WTC11 (cell line): ENCODE measurements around the gene PPP1R9A. TPM values are rescaled to one million over a fixed set of nuclear protein-coding genes. Genes with fewer than 3 reads are reported as not detected.

Source experiments
- ATAC-seq: fragments of 200-7000 bp; cut with Tn5 transposase; 2 replicates; pipeline ENCODE4 v1.10.0; 2021; ENCODE audit warnings: mild to moderate bottlenecking, moderate library complexity
- CTCF ChIA-PET: fragments of 300-600 bp; sonication (Branson Sonifier 250); formaldehyde crosslinking; loops from one replicate; lab custom pipeline; 2021; ENCODE audit warnings: antibody characterized with exemption; lab: Charles Lee
- POLR2A ChIA-PET: fragments of 350-600 bp; sonication (Branson Sonifier 250); formaldehyde crosslinking; loops from one replicate; lab custom pipeline; 2021; ENCODE audit warnings: antibody characterized with exemption; lab: Charles Lee
- DNase-seq: peaks from one replicate; pipeline ENCODE4 v3.0.0; 2021; ENCODE audit warnings: low spot score
- H3K27ac Mint-ChIP-seq: 2 replicates; pipeline ENCODE4 v1.8.0; 2021; ENCODE audit warnings: mixed read lengths
- H3K27me3 Mint-ChIP-seq: 2 replicates; pipeline ENCODE4 v1.8.0; 2021; ENCODE audit warnings: low read depth, mild to moderate bottlenecking, moderate library complexity, mixed read lengths
- H3K36me3 Mint-ChIP-seq: 2 replicates; pipeline ENCODE4 v1.8.0; 2021; ENCODE audit warnings: mixed read lengths
- H3K4me1 Mint-ChIP-seq: 2 replicates; pipeline ENCODE4 v1.8.0; 2022; ENCODE audit warnings: mixed read lengths
- H3K4me3 Mint-ChIP-seq: 2 replicates; pipeline ENCODE4 v1.8.0; 2021; ENCODE audit warnings: mild to moderate bottlenecking, moderate library complexity, mixed read lengths
- H3K9me3 Mint-ChIP-seq: 2 replicates; pipeline ENCODE4 v1.8.0; 2021; ENCODE audit warnings: mixed read lengths
- ATF1 ChIP-seq: sonication (generic); formaldehyde crosslinking; IDR thresholded peaks from 2 replicates; pipeline ENCODE4 v1.8.1; 2023; ENCODE audit warnings: mild to moderate bottlenecking, moderate library complexity, missing genetic modification reagents
- E2F4 ChIP-seq: sonication (generic); formaldehyde crosslinking; IDR thresholded peaks from 2 replicates; pipeline ENCODE4 v1.8.1; 2022; ENCODE audit warnings: low read depth, mild to moderate bottlenecking, moderate library complexity, missing genetic modification reagents, borderline replicate concordance
- ETV6 ChIP-seq: sonication (generic); formaldehyde crosslinking; IDR thresholded peaks from 2 replicates; pipeline ENCODE4 v1.8.1; 2022; ENCODE audit warnings: mild to moderate bottlenecking, missing genetic modification reagents
- FOXK1 ChIP-seq: sonication (generic); formaldehyde crosslinking; IDR thresholded peaks from 2 replicates; pipeline ENCODE4 v1.8.0; 2022; ENCODE audit warnings: mild to moderate bottlenecking, moderate library complexity, missing genetic modification reagents
- GTF2I ChIP-seq: fragments of 250-450 bp; sonication (Bioruptor Pico); conservative IDR thresholded peaks from 2 replicates; pipeline ENCODE4 v1.4.0; 2021; ENCODE audit warnings: mild to moderate bottlenecking
- JUN ChIP-seq: sonication (generic); formaldehyde crosslinking; IDR thresholded peaks from 2 replicates; pipeline ENCODE4 v1.8.0; 2023; ENCODE audit warnings: mild to moderate bottlenecking, missing genetic modification reagents
- NR1H2 ChIP-seq: sonication (generic); formaldehyde crosslinking; IDR thresholded peaks from 2 replicates; pipeline ENCODE4 v1.9.0; 2021; ENCODE audit warnings: mild to moderate bottlenecking, moderate library complexity, missing genetic modification reagents
- NR3C1 ChIP-seq: sonication (generic); formaldehyde crosslinking; conservative IDR thresholded peaks from 2 replicates; pipeline ENCODE4 v1.8.1; 2023; ENCODE audit warnings: low read depth, mild to moderate bottlenecking, missing genetic modification reagents
- ZNF121 ChIP-seq: sonication (generic); formaldehyde crosslinking; IDR thresholded peaks from 2 replicates; pipeline ENCODE4 v1.8.0; 2023; ENCODE audit warnings: missing genetic modification reagents
- ZNF396 ChIP-seq: fragments of 250-450 bp; sonication (Bioruptor Pico); IDR thresholded peaks from 2 replicates; pipeline ENCODE4 v1.8.0; 2021; ENCODE audit warnings: mild to moderate bottlenecking, moderate library complexity, borderline replicate concordance
- ZNF423 ChIP-seq: fragments of 250-450 bp; sonication (Bioruptor Pico); IDR thresholded peaks from 2 replicates; pipeline ENCODE4 v2.1.2; 2022; ENCODE audit warnings: mild to moderate bottlenecking, moderate library complexity
- ZNF532 ChIP-seq: fragments of 250-450 bp; sonication (Bioruptor Pico); IDR thresholded peaks from 2 replicates; pipeline ENCODE4 v1.9.0; 2021; ENCODE audit warnings: mild to moderate bottlenecking, borderline replicate concordance
- ZSCAN18 ChIP-seq: fragments of 250-450 bp; sonication (Bioruptor Pico); IDR thresholded peaks from 2 replicates; pipeline ENCODE4 v2.1.2; 2022; ENCODE audit warnings: mild to moderate bottlenecking, moderate library complexity
- total RNA-seq: library from RNA; stranded (reverse); gene quantifications from 3 replicates; pipeline ENCODE4 v1.2.3, GENCODE V29; 2021
- TF ChIP-seq, protein P1 (sequence below): sonication (generic); formaldehyde crosslinking; IDR thresholded peaks from 2 replicates; pipeline ENCODE4 v1.8.0; 2022; ENCODE audit warnings: mild to moderate bottlenecking, missing genetic modification reagents
- TF ChIP-seq, protein P2 (sequence below): sonication (generic); formaldehyde crosslinking; IDR thresholded peaks from 2 replicates; pipeline ENCODE4 v1.8.1; 2023; ENCODE audit warnings: mild to moderate bottlenecking, missing genetic modification reagents
- TF ChIP-seq, protein P3 (sequence below): sonication (generic); formaldehyde crosslinking; conservative IDR thresholded peaks from 2 replicates; pipeline ENCODE4 v1.8.1; 2023; ENCODE audit warnings: mild to moderate bottlenecking, low read depth, missing genetic modification reagents, moderate library complexity
- TF ChIP-seq, protein P4 (sequence below): fragments of 250-450 bp; sonication (Bioruptor Pico); IDR thresholded peaks from 2 replicates; pipeline ENCODE4 v1.9.0; 2021; ENCODE audit warnings: mild to moderate bottlenecking

Gene PPP1R9A
- total RNA-seq, 1 experiment from 2014 or later, result 16.8 TPM

- Mint-ChIP-seq H3K4me1 (peaks cover 15% of the 10 kb centered on the region), H3K27me3 (no peaks in the 10 kb centered on the region), H3K4me3 (no peak overlapping the region), H3K36me3 (peaks cover 6% of the 10 kb centered on the region), H3K27ac (no peak overlapping the region), H3K9me3 (no peaks in the 10 kb centered on the region)
- POLR2A ChIA-PET, result no interaction called here
- ATAC-seq (no peak), DNase-seq (no peak)
- CTCF ChIA-PET, result no interaction called here
- TF ChIP-seq FOXK1 (no peak), ETV6 (CRISPR knock-in tag) (no peak), ZNF423 (no peak)
- TF ChIP-seq, protein P1, sequence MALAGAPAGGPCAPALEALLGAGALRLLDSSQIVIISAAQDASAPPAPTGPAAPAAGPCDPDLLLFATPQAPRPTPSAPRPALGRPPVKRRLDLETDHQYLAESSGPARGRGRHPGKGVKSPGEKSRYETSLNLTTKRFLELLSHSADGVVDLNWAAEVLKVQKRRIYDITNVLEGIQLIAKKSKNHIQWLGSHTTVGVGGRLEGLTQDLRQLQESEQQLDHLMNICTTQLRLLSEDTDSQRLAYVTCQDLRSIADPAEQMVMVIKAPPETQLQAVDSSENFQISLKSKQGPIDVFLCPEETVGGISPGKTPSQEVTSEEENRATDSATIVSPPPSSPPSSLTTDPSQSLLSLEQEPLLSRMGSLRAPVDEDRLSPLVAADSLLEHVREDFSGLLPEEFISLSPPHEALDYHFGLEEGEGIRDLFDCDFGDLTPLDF (CRISPR knock-in tag), result no peak
- TF ChIP-seq, protein P2, sequence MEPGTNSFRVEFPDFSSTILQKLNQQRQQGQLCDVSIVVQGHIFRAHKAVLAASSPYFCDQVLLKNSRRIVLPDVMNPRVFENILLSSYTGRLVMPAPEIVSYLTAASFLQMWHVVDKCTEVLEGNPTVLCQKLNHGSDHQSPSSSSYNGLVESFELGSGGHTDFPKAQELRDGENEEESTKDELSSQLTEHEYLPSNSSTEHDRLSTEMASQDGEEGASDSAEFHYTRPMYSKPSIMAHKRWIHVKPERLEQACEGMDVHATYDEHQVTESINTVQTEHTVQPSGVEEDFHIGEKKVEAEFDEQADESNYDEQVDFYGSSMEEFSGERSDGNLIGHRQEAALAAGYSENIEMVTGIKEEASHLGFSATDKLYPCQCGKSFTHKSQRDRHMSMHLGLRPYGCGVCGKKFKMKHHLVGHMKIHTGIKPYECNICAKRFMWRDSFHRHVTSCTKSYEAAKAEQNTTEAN (CRISPR knock-in tag), result no peak
Observed at GRCh38 chr7:95269640-95270039, 362.2 kb downstream of the PPP1R9A start.

DNA sequence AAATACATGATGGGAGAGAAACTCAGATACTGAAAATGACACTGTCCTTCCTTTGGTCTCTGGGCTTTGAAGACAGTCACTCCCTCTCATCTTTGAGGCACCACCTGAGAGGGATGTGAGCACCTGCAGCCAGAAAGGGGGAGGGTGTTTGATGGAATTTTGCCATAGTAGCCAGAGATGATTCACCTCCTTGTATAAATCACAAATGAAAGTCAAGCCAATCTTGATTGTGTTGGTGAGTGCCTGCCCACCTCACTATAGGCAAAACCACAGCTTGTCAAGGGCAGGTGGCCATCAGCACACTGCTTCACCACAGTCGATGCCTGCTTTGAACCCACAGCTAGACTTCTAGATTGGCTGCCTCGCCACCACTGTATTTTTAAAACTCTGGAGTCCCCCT lies 368.7 kb downstream of the PPP1R9A start:
- H3K4me1 Mint-ChIP-seq, result no peaks in the 10 kb centered on the region
- H3K27me3 Mint-ChIP-seq, result no peaks in the 10 kb centered on the region
- no peaks in the 10 kb centered on the region for H3K9me3 Mint-ChIP-seq
- CTCF ChIA-PET, result interaction anchor here (0.5 to 1.6 kb wide), 2 partner anchors 29 to 201 kb away, joined by 3 to 6 read pairs; no protein-coding TSS in a partner anchor
- H3K27ac Mint-ChIP-seq, result no peak overlapping the region
- TF ChIP-seq ZNF396 (CRISPR knock-in tag) (no peak), NR3C1 (CRISPR knock-in tag) (no peak)
- TF ChIP-seq, protein P3, sequence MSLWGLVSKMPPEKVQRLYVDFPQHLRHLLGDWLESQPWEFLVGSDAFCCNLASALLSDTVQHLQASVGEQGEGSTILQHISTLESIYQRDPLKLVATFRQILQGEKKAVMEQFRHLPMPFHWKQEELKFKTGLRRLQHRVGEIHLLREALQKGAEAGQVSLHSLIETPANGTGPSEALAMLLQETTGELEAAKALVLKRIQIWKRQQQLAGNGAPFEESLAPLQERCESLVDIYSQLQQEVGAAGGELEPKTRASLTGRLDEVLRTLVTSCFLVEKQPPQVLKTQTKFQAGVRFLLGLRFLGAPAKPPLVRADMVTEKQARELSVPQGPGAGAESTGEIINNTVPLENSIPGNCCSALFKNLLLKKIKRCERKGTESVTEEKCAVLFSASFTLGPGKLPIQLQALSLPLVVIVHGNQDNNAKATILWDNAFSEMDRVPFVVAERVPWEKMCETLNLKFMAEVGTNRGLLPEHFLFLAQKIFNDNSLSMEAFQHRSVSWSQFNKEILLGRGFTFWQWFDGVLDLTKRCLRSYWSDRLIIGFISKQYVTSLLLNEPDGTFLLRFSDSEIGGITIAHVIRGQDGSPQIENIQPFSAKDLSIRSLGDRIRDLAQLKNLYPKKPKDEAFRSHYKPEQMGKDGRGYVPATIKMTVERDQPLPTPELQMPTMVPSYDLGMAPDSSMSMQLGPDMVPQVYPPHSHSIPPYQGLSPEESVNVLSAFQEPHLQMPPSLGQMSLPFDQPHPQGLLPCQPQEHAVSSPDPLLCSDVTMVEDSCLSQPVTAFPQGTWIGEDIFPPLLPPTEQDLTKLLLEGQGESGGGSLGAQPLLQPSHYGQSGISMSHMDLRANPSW (CRISPR knock-in tag), result no peak
- TF ChIP-seq, all 79 proteins: peak for 0
- DNase-seq, result no peak
- ATAC-seq, result no peak
- Mint-ChIP-seq H3K36me3 (peaks cover 4% of the 10 kb centered on the region; the same call in 1 of the 2 replicates), H3K4me3 (no peak overlapping the region)
- POLR2A ChIA-PET, result interaction anchor here (0.6 kb wide), 1 partner anchor 18 kb away, joined by 11 read pairs; no protein-coding TSS in a partner anchor

DNA sequence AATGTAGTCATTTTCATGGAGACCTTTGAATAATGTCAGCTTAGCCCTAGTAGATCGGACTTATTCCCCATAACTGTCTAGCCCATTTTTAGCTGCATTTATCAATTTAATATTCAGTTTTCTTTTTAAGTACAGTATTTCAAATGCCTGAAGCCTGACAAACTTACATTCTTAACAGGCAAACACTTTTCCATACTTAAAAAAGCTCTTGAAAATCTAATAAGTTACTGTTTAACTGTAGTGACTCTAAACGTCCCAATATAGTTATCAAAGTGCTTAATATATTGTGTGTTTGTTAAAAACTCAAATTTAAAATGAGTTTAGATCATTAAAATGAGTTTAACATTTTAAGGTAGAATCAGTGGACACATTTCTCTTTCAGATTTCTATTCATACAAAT lies 372.0 kb downstream of the PPP1R9A start:
- TF ChIP-seq GTF2I (CRISPR knock-in tag) (no peak), ZNF121 (CRISPR knock-in tag) (no peak), JUN (no peak), FOXK1 (no peak), E2F4 (CRISPR knock-in tag) (no peak), ZSCAN18 (no peak), ZNF532 (CRISPR knock-in tag) (no peak), ATF1 (CRISPR knock-in tag) (no peak), NR1H2 (CRISPR knock-in tag) (no peak)
- TF ChIP-seq, protein P4, sequence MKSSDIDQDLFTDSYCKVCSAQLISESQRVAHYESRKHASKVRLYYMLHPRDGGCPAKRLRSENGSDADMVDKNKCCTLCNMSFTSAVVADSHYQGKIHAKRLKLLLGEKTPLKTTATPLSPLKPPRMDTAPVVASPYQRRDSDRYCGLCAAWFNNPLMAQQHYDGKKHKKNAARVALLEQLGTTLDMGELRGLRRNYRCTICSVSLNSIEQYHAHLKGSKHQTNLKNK (CRISPR knock-in tag), result no peak
- no peak overlapping the region for H3K4me3 Mint-ChIP-seq
- H3K9me3 Mint-ChIP-seq, result no peaks in the 10 kb centered on the region
- CTCF ChIA-PET, result interaction anchor here (1.0 kb wide), 1 partner anchor 116 kb away, joined by 3 read pairs; no protein-coding TSS in a partner anchor
- peaks cover 2% of the 10 kb centered on the region; the same call in 1 of the 2 replicates for H3K36me3 Mint-ChIP-seq
- no peak overlapping the region for H3K27ac Mint-ChIP-seq
- H3K4me1 Mint-ChIP-seq, result no peaks in the 10 kb centered on the region
- ATAC-seq (no peak), DNase-seq (no peak)
- POLR2A ChIA-PET, result no interaction called here
- H3K27me3 Mint-ChIP-seq, result no peaks in the 10 kb centered on the region
